Uterus (tissue), 4 donors: ENCODE data around the gene LRRC70. TPM values are rescaled to one million over a fixed set of nuclear protein-coding genes. Genes with fewer than 3 reads are reported as not detected.

Source experiments
- DNase-seq, 2 donors: peaks; one replicate each; pipeline ENCODE4 v3.0.0-alpha.2; 2019 to 2020
- H3K27ac ChIP-seq, 2 donors: fragments of 200-600 bp; sonication (generic); 1 replicate in 1 of 2; 2 replicates in 1 of 2; pipeline ENCODE4 v1.5.1; 2016 to 2018
- H3K27me3 ChIP-seq, 2 donors: fragments of 200-600 bp; sonication (generic); one replicate each; pipeline ENCODE4 v1.5.1; 2018 to 2019; ENCODE audit warnings: control low read depth in 1 of 2
- H3K36me3 ChIP-seq, 2 donors: fragments of 200-600 bp; sonication (generic); one replicate each; pipeline ENCODE4 v1.5.1; 2019; ENCODE audit warnings: control low read depth in 1 of 2
- H3K4me1 ChIP-seq, 2 donors: fragments of 200-600 bp; sonication (generic); one replicate each; pipeline ENCODE4 v1.5.1; 2018 to 2019; ENCODE audit warnings: control low read depth in 1 of 2
- H3K4me3 ChIP-seq, 2 donors: fragments of 200-600 bp; sonication (generic); 1 replicate in 1 of 2; 2 replicates in 1 of 2; pipeline ENCODE4 v1.5.1; 2018 to 2019; ENCODE audit warnings: mild to moderate bottlenecking in 1 of 2
- H3K9me3 ChIP-seq, 2 donors: fragments of 200-600 bp; sonication (generic); one replicate each; pipeline ENCODE4 v1.5.1; 2019; ENCODE audit warnings: control low read depth in 1 of 2
- POLR2A ChIP-seq, 2 donors: fragments of 450-650 bp; IDR thresholded peaks; one replicate each; pipeline ENCODE4 v1.6.1; 2016; ENCODE audit warnings: antibody characterized with exemption in 2 of 2, mild to moderate bottlenecking in 1 of 2, moderate library complexity in 1 of 2
- intact Hi-C: fragments of 100-400 bp; cut with DNase I; formaldehyde crosslinking; loops from one replicate; pipeline ENCODE4 v1.15.1; 2023; ENCODE audit warnings: low total_unique reads
- total RNA-seq, 4 donors: library from RNA; depleted of rRNA in 3 of 4; stranded (reverse); fragments of >200 nt in 3 of 4; gene quantifications; one replicate each; pipeline versions ENCODE4 v1.1.0 to v1.2.4, GENCODE V29; 2014 to 2023
- TF ChIP-seq, protein P1 (sequence below), 4 experiments: fragments of 200-600 bp in 2 of 4; fragments of 450-650 bp in 2 of 4; sonication (generic) in 2 of 4; IDR thresholded peaks; one replicate each; pipeline ENCODE4 v1.5.1; 2016 to 2019; ENCODE audit warnings: antibody characterized with exemption in 4 of 4, mild to moderate bottlenecking in 2 of 4, moderate library complexity in 1 of 4
- donor health status: DM: yes; HTN: yes; CAD: no.

The LRRC70 gene, protein sequence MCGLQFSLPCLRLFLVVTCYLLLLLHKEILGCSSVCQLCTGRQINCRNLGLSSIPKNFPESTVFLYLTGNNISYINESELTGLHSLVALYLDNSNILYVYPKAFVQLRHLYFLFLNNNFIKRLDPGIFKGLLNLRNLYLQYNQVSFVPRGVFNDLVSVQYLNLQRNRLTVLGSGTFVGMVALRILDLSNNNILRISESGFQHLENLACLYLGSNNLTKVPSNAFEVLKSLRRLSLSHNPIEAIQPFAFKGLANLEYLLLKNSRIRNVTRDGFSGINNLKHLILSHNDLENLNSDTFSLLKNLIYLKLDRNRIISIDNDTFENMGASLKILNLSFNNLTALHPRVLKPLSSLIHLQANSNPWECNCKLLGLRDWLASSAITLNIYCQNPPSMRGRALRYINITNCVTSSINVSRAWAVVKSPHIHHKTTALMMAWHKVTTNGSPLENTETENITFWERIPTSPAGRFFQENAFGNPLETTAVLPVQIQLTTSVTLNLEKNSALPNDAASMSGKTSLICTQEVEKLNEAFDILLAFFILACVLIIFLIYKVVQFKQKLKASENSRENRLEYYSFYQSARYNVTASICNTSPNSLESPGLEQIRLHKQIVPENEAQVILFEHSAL
- 10 to 100 TPM in 2 of 4 donors, 1 to 10 TPM in 2; 3.3 to 17.6 (median 8.9) TPM for total RNA-seq

DNA sequence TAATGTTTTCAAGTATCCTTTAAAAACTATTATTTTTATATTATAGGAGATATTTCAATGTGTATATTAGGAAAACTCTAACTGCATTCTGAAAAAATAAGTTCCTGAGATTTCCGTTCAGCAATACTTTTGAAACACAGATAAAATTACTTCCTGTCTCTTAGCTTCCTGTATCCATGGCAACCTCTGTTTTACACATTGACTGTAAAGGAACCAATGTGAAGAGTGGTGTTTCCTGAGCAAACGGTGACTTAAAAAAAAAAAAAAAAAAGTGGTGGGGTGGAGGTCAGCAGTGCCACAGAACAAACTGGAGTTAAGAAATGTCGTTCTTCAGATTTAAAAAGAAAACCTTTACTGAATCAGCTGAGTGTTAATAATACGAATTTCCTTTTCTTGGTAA is at the start of gene LRRC70:
TSS of gene LRRC70 (plus strand) at position 280 of the 400 bp plus-strand sequence. CDS start 620 bp downstream, outside the sequence.
- intact Hi-C loops, result no loop called here

DNA sequence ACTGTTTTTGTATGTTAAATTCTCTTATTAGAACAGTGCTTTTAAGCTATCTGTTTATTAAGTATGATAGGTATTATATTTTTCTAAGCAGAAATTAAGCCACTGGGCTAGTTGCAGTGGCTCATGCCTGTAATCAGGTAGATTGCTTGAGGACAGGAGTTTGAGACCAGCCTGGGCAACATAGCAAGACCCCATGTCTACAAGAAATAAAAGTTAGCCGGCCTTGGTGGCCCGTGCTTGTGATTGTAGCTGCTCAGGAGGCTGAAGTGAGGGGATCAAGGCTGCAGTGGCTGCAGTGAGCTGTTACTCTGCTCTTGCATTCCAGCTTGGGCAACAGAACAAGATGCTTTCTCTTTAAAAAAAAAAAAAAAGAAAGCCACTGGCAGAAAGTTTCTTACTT is 45.0 kb upstream of the LRRC70 start:
- TF ChIP-seq, protein P1, sequence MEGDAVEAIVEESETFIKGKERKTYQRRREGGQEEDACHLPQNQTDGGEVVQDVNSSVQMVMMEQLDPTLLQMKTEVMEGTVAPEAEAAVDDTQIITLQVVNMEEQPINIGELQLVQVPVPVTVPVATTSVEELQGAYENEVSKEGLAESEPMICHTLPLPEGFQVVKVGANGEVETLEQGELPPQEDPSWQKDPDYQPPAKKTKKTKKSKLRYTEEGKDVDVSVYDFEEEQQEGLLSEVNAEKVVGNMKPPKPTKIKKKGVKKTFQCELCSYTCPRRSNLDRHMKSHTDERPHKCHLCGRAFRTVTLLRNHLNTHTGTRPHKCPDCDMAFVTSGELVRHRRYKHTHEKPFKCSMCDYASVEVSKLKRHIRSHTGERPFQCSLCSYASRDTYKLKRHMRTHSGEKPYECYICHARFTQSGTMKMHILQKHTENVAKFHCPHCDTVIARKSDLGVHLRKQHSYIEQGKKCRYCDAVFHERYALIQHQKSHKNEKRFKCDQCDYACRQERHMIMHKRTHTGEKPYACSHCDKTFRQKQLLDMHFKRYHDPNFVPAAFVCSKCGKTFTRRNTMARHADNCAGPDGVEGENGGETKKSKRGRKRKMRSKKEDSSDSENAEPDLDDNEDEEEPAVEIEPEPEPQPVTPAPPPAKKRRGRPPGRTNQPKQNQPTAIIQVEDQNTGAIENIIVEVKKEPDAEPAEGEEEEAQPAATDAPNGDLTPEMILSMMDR (IDR thresholded peaks at IDR 0.05), result no peak
- TF ChIP-seq POLR2A (IDR thresholded peaks at IDR 0.05), result no peak
- no peaks in the 10 kb centered on the region for H3K27me3 ChIP-seq
- no peak overlapping the region for H3K4me3 ChIP-seq
- no peak overlapping the region for H3K27ac ChIP-seq
- no peaks in the 10 kb centered on the region for H3K36me3 ChIP-seq
- H3K4me1 ChIP-seq, result no peaks in the 10 kb centered on the region
- intact Hi-C loops, result no loop called here
- DNase-seq, result no peak
- no peaks in the 10 kb centered on the region for H3K9me3 ChIP-seq

More for the DNA sequence above, at the start of gene LRRC70:
- Histone ChIP-seq H3K27me3 (no peaks in the 10 kb centered on the region), H3K4me3 (no peak within 1 kb of the TSS), H3K9me3 (no peaks in the 10 kb centered on the region), H3K4me1 (no peaks in the 10 kb centered on the region), H3K36me3 (no peaks in the 10 kb centered on the region), H3K27ac (peak within 1 kb of the TSS in 1 of 2 donors; percentile 55)
- peak in 1 of 2 donors; percentile 15 for TF ChIP-seq POLR2A (IDR thresholded peaks at IDR 0.05)
- TF ChIP-seq, protein P1 (IDR thresholded peaks at IDR 0.05), result no peak
- DNase-seq, result no peak

DNA sequence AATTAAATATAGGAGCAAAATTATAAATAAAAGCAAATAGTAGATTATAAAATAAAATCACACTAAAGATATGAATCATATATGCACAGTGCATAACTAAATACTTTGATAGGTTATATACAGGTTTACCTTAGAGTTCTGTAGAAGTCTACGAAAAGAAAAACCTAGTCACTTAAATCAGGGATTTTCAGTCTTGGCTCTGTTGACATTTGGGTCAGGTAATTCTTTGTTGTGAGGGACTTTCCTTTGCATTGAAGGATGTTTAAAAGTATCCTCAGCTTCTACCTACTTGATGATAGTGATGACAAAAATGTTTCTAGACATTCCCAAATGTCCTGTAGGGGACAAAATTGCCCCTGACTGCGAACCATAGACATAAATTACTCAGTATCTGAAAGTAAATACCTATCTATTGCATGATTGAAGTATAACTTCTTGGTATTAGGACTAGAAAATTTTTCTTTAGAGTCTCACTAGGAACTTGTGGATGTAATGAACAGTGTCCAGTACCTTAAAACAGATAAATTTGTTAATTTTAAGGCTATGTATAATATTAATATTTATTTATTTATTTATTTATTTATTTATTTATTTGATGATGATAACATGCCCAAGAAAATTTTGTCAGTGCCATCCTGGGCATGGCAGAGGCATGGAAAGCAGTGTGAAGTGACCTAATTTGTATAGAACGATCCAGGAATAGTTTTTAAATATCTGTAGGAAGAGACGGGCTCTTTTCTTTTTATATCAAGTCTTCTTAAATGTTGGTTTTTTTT is 44.0 kb upstream of the LRRC70 start:
- TF ChIP-seq, protein P1 (IDR thresholded peaks at IDR 0.05), result no peak
- no peak for TF ChIP-seq POLR2A (IDR thresholded peaks at IDR 0.05)
- H3K27me3 ChIP-seq, result no peaks in the 10 kb centered on the region
- no peak overlapping the region for H3K27ac ChIP-seq
- intact Hi-C loops, result no loop called here
- no peak overlapping the region for H3K4me3 ChIP-seq
- no peaks in the 10 kb centered on the region for H3K9me3 ChIP-seq
- no peak for DNase-seq
- no peaks in the 10 kb centered on the region for H3K4me1 ChIP-seq
- no peaks in the 10 kb centered on the region for H3K36me3 ChIP-seq

DNA sequence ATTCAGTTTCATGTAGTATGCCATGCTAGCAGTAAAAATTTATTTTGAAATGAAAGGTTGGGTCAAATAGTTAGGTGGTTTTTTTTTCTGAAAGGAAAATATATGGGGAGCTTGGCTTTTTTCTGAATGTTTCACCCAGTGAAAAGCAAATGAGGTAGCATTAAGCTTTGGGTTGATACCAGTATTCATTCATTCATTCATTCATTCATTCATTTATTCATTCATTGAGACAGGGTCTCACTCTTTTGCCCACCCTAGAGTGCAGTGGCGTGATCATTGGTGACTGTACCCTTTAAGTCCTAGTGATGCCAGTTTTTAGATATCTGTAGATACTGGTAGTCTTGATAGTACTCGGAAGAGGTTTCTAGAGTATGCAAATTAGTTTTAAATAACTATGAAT is 42.4 kb upstream of the LRRC70 start:
- H3K27me3 ChIP-seq, result no peaks in the 10 kb centered on the region
- no peaks in the 10 kb centered on the region for H3K36me3 ChIP-seq
- DNase-seq, result no peak
- H3K9me3 ChIP-seq, result no peaks in the 10 kb centered on the region
- no peak overlapping the region for H3K27ac ChIP-seq
- intact Hi-C loops, result no loop called here
- TF ChIP-seq POLR2A (IDR thresholded peaks at IDR 0.05), result no peak
- TF ChIP-seq, protein P1 (IDR thresholded peaks at IDR 0.05), result no peak
- no peaks in the 10 kb centered on the region for H3K4me1 ChIP-seq
- no peak overlapping the region for H3K4me3 ChIP-seq
